Kidney (tissue), 14 donors: ENCODE data around the gene STRADA. TPM values are rescaled to one million over a fixed set of nuclear protein-coding genes. Genes with fewer than 3 reads are reported as not detected.

Experiments
- DNase-seq, 5 donors: peaks; one replicate each; pipeline ENCODE4 v3.0.0-alpha.2; 2013 to 2020
- FAIRE-seq: peaks from 2 replicates; lab custom pipeline; 2012; peaks lifted over from hg19 to GRCh38; lab: Jason Lieb, UNC
- H3K27ac ChIP-seq, 2 donors: one replicate each; pipeline ENCODE4 v1.7.0; 2013; ENCODE audit warnings: low read depth in 2 of 2, low read length in 2 of 2, inconsistent platforms in 1 of 2
- H3K27me3 ChIP-seq: one replicate; pipeline ENCODE4 v1.7.1; 2013; ENCODE audit warnings: low read length, inconsistent platforms; ENCODE audit not compliant: control insufficient read depth, insufficient read depth
- H3K36me3 ChIP-seq, 3 donors: one replicate each; pipeline versions ENCODE4 v1.7.0 to v1.7.1; 2013; ENCODE audit warnings: low read length in 3 of 3, control low read depth in 1 of 3, inconsistent platforms in 1 of 3; ENCODE audit not compliant: insufficient read depth in 3 of 3, control insufficient read depth in 2 of 3
- H3K4me1 ChIP-seq, 3 donors: one replicate each; pipeline versions ENCODE4 v1.7.0 to v1.7.1; 2013; ENCODE audit warnings: low read length in 3 of 3, inconsistent platforms in 1 of 3, low read depth in 1 of 3; ENCODE audit not compliant: control insufficient read depth in 2 of 3, insufficient read depth in 2 of 3
- H3K4me3 ChIP-seq, 3 donors: one replicate each; pipeline versions ENCODE4 v1.7.0 to v1.8.1; 2013; ENCODE audit warnings: low read length in 3 of 3, control low read depth in 1 of 3, inconsistent platforms in 1 of 3
- H3K9ac ChIP-seq, 3 donors: one replicate each; pipeline versions ENCODE4 v1.7.0 to v1.7.1; 2013; ENCODE audit warnings: low read length in 3 of 3, control low read depth in 1 of 3, inconsistent platforms in 1 of 3
- H3K9me3 ChIP-seq, 3 donors: one replicate each; pipeline versions ENCODE4 v1.7.0 to v1.7.1; 2013; ENCODE audit warnings: low read length in 3 of 3, control low read depth in 1 of 3, inconsistent platforms in 1 of 3; ENCODE audit not compliant: control insufficient read depth in 2 of 3, insufficient read depth in 1 of 3
- CTCF ChIP-seq: IDR thresholded peaks from 3 replicates; pipeline ENCODE4 v1.5.1; 2012; ENCODE audit warnings: mild to moderate bottlenecking, moderate library complexity, borderline replicate concordance; ENCODE audit not compliant: insufficient read depth; ENCODE audit errors: extremely low read depth
- intact Hi-C: fragments of 100-400 bp; cut with DNase I; formaldehyde crosslinking; loops from one replicate; pipeline ENCODE4 v1.11.1; 2022
- polyA plus RNA-seq: library from polyadenylated mRNA; stranded (reverse); fragments of 350-450 nt; fragmentation: Illumina TruSeq; extraction: RNeasy Lipid Tissue Mini Kit (QIAGEN cat#74804); gene quantifications from one replicate; pipeline ENCODE4 v1.2.3, GENCODE V29; 2014; ENCODE audit warnings: low read depth, low replicate concordance; ENCODE audit not compliant: insufficient read depth
- total RNA-seq: library from RNA; stranded (reverse); fragmentation: NEBNext Ultra II Directional; extraction: Animal tissue kit (Norgen Biotek cat#: 25700); gene quantifications from one replicate; pipeline ENCODE4 v1.2.1, GENCODE V29; 2021
- donor health status: control.
- donor health status: control.
- donor health status: control.
- donor health status: control.
- donor health status: control.
- donor health status: DM: yes; HTN: yes; CAD: no.
- donor health status: Normal renal cell carcinoma (clear cell type).

Gene STRADA
- total and polyA plus RNA-seq, 2 donors from 2014 or later, result 25.7 to 38.9 TPM

GRCh38 chr17:63701868-63702720 lies 39.5 kb downstream of the STRADA start:
- no peak for TF ChIP-seq CTCF
- Histone ChIP-seq H3K4me3 (no peak overlapping the region), H3K27ac (no peak overlapping the region), H3K4me1 (peaks cover 0 to 9% (median 0%) of the 10 kb centered on the region in 3 donors), H3K27me3 (no peaks in the 10 kb centered on the region), H3K36me3 (peaks cover 0 to 18% (median 10%) of the 10 kb centered on the region in 3 donors), H3K9me3 (no peaks in the 10 kb centered on the region), H3K9ac (no peak overlapping the region)
- intact Hi-C loops, result no loop called here
- DNase-seq, result peak in 1 of 5 donors; percentile 76
- no peak for FAIRE-seq

GRCh38 chr17:63701456-63701820 lies 40.2 kb downstream of the STRADA start:
- peaks cover 0 to 13% (median 0%) of the 10 kb centered on the region in 3 donors for H3K4me1 ChIP-seq
- H3K27me3 ChIP-seq, result no peaks in the 10 kb centered on the region
- peak overlapping the region in 1 of 3 donors; percentile 39 for H3K4me3 ChIP-seq
- peak overlapping the region; percentile 71 to 72 for H3K27ac ChIP-seq
- H3K9me3 ChIP-seq, result no peaks in the 10 kb centered on the region
- intact Hi-C loops, result no loop called here
- TF ChIP-seq CTCF, result no peak
- no peak overlapping the region for H3K9ac ChIP-seq
- H3K36me3 ChIP-seq, result peaks cover 0 to 17% (median 10%) of the 10 kb centered on the region in 3 donors
- FAIRE-seq (no peak), DNase-seq (peak in 1 of 5 donors; percentile 54)

GRCh38 chr17:63700528-63701455 lies 40.8 kb downstream of the STRADA start:
- no peak for FAIRE-seq
- peaks cover 0 to 15% (median 10%) of the 10 kb centered on the region in 3 donors for H3K36me3 ChIP-seq
- H3K9me3 ChIP-seq, result no peaks in the 10 kb centered on the region
- peak overlapping the region; percentile 71 to 72 for H3K27ac ChIP-seq
- peaks cover 0 to 13% (median 0%) of the 10 kb centered on the region in 3 donors for H3K4me1 ChIP-seq
- H3K4me3 ChIP-seq, result peak overlapping the region in 1 of 3 donors; percentile 39
- no peaks in the 10 kb centered on the region for H3K27me3 ChIP-seq
- intact Hi-C loops, result no loop called here
- peak overlapping the region in 1 of 3 donors; percentile 7 for H3K9ac ChIP-seq
- no peak for TF ChIP-seq CTCF
- DNase-seq, result peak; percentile 49 to 94 (median 70)
